Activated CD8-positive, alpha-beta memory T cell treated with anti-CD3 and anti-CD28 coated beads, Interleukin-2, amount 10 ng/mL, durations not matched to agents 7 days and 5 days (primary cell): ENCODE data around the gene FBRSL1. TPM values are rescaled to one million over a fixed set of nuclear protein-coding genes. Genes with fewer than 3 reads are reported as not detected.

Experiments
- ATAC-seq: fragments of 150-1000 bp; cut with Tn5 transposase; one replicate; pipeline ENCODE4 v1.10.0; 2021; ENCODE audit warnings: moderate library complexity
- CTCF ChIA-PET: fragments of 350-600 bp; sonication (Branson Sonifier 250); formaldehyde crosslinking; loops from one replicate; lab custom pipeline; 2021; ENCODE audit warnings: antibody characterized with exemption; lab: Charles Lee
- DNase-seq: peaks from one replicate; pipeline ENCODE4 v3.0.0-alpha.2; 2020
- H3K27ac Mint-ChIP-seq: one replicate; pipeline ENCODE4 v1.8.0; 2021; ENCODE audit warnings: mild to moderate bottlenecking, mixed read lengths
- H3K27me3 Mint-ChIP-seq: one replicate; pipeline ENCODE4 v1.8.0; 2021; ENCODE audit warnings: mixed read lengths
- H3K36me3 Mint-ChIP-seq: one replicate; pipeline ENCODE4 v1.8.0; 2021; ENCODE audit warnings: mild to moderate bottlenecking, mixed read lengths
- H3K4me1 Mint-ChIP-seq: one replicate; pipeline ENCODE4 v1.8.0; 2021; ENCODE audit warnings: mixed read lengths
- H3K4me3 Mint-ChIP-seq: one replicate; pipeline ENCODE4 v1.8.0; 2021; ENCODE audit warnings: mild to moderate bottlenecking, moderate library complexity, mixed read lengths
- H3K9me3 Mint-ChIP-seq: one replicate; pipeline ENCODE4 v1.8.0; 2022; ENCODE audit warnings: low read depth, mixed read lengths
- total RNA-seq, 2 experiments: library from RNA; stranded (reverse); gene quantifications; one replicate each; pipeline ENCODE4 v1.2.3, GENCODE V29; 2021

Gene FBRSL1
- total RNA-seq, 2 experiments from 2014 or later, result 48.1 to 48.6 TPM

GRCh38 chr12:132478845-132479244 lies 11.1 kb upstream of the FBRSL1 start:
- Mint-ChIP-seq H3K27ac (no peak overlapping the region), H3K4me3 (no peak overlapping the region), H3K27me3 (no peaks in the 10 kb centered on the region), H3K9me3 (no peaks in the 10 kb centered on the region), H3K4me1 (peaks cover 25% of the 10 kb centered on the region), H3K36me3 (no peaks in the 10 kb centered on the region)
- CTCF ChIA-PET, result interaction anchor here (1.7 kb wide), 1 partner anchor 9 kb away, joined by 5 read pairs; no protein-coding TSS in a partner anchor
- ATAC-seq, result no peak
- no peak for DNase-seq

GRCh38 chr12:132479291-132479690 lies 10.7 kb upstream of the FBRSL1 start:
- DNase-seq (no peak), ATAC-seq (no peak)
- H3K9me3 Mint-ChIP-seq, result no peaks in the 10 kb centered on the region
- H3K27me3 Mint-ChIP-seq, result no peaks in the 10 kb centered on the region
- CTCF ChIA-PET, result no interaction called here
- no peaks in the 10 kb centered on the region for H3K36me3 Mint-ChIP-seq
- no peak overlapping the region for H3K4me3 Mint-ChIP-seq
- peaks cover 25% of the 10 kb centered on the region for H3K4me1 Mint-ChIP-seq
- H3K27ac Mint-ChIP-seq, result no peak overlapping the region

DNA sequence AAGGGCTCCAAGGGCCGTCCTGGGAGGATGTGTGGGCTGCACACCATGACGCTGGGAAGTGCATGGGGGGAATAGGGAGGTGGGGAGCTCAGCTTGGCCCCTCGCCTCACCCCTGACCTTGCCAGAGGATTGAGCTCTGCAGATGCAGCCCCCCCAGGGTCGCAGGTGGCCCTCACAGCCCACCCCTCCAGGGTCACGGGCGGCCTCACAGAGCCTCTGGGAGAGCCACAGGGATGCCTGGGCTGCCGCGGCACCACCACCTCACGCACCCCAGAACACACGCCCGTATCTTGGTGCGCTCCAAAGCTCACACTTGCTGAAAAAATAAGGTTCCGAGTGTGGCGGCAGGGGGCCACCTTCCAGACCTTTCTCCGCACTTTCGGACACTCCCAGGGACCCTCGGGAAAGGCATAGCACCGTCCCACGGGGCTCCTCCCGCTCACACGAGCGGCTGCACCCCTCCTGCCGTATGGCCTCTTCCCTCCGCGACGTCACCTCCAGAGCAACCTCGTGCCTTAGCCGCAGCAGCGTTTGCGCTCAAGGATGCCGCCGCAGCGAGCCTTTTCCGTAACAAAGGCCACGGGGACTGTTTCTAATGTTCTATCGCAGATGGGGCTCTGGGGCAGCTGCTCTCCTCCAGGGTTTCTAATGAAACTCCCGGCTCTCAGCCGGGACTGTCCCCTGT lies 9.9 kb upstream of the FBRSL1 start:
- Mint-ChIP-seq H3K36me3 (no peaks in the 10 kb centered on the region), H3K4me3 (no peak overlapping the region), H3K27ac (no peak overlapping the region), H3K4me1 (peaks cover 25% of the 10 kb centered on the region), H3K27me3 (no peaks in the 10 kb centered on the region), H3K9me3 (no peaks in the 10 kb centered on the region)
- ATAC-seq, result no peak
- CTCF ChIA-PET, result no interaction called here
- DNase-seq, result no peak

DNA sequence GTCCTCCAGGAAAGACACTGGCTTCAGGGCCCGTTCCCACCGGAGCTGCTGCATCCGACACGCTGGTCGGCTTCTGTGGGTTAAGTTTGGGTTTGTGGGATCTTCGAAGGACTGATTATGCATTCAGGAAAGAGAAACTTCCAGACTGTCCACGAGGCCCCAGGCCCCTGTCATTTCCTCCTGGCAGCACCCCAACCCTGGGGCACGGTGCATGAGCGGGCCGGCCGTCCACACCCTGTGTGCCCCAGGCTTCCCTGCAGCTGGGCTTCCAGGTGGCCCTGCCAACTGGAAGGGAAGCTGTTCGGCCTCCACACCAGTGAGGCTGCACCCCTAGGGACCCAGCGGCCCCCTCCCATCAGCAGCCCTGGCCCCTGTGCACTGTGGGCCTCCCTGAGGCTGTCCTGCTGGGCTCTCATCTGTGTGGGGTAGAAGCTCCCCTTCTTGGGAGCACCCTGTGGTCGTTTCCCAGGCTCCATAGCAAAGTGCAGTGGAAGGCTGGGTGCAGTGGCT lies 9.3 kb upstream of the FBRSL1 start:
- no peak for ATAC-seq
- peaks cover 21% of the 10 kb centered on the region for H3K4me1 Mint-ChIP-seq
- H3K27ac Mint-ChIP-seq, result no peak overlapping the region
- H3K9me3 Mint-ChIP-seq, result no peaks in the 10 kb centered on the region
- no peaks in the 10 kb centered on the region for H3K36me3 Mint-ChIP-seq
- DNase-seq, result no peak
- no peaks in the 10 kb centered on the region for H3K27me3 Mint-ChIP-seq
- no peak overlapping the region for H3K4me3 Mint-ChIP-seq
- CTCF ChIA-PET, result no interaction called here

DNA sequence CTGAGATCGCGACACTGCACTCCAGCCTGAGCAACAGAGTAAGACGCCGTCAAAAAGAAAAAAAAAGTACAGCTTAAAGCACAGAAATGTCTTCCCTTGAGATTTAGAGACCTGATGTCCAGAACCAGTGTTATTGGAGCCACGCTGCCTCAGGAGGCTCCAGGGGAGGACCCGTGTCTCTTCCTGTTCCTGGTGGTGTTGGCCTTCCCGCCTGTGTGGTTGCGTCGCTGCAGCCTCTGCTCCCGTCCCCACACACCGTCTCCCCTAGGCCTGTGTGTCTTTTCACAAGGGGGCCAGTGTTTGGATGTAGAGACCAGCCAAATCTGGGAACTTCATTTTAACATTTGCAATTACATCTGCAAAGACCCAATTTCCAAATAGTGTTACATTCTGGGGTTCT lies 8.6 kb upstream of the FBRSL1 start:
- no peaks in the 10 kb centered on the region for H3K36me3 Mint-ChIP-seq
- no peak for DNase-seq
- H3K27ac Mint-ChIP-seq, result no peak overlapping the region
- no peak for ATAC-seq
- H3K9me3 Mint-ChIP-seq, result no peaks in the 10 kb centered on the region
- H3K4me3 Mint-ChIP-seq, result no peak overlapping the region
- CTCF ChIA-PET, result no interaction called here
- peaks cover 19% of the 10 kb centered on the region for H3K4me1 Mint-ChIP-seq
- H3K27me3 Mint-ChIP-seq, result no peaks in the 10 kb centered on the region

DNA sequence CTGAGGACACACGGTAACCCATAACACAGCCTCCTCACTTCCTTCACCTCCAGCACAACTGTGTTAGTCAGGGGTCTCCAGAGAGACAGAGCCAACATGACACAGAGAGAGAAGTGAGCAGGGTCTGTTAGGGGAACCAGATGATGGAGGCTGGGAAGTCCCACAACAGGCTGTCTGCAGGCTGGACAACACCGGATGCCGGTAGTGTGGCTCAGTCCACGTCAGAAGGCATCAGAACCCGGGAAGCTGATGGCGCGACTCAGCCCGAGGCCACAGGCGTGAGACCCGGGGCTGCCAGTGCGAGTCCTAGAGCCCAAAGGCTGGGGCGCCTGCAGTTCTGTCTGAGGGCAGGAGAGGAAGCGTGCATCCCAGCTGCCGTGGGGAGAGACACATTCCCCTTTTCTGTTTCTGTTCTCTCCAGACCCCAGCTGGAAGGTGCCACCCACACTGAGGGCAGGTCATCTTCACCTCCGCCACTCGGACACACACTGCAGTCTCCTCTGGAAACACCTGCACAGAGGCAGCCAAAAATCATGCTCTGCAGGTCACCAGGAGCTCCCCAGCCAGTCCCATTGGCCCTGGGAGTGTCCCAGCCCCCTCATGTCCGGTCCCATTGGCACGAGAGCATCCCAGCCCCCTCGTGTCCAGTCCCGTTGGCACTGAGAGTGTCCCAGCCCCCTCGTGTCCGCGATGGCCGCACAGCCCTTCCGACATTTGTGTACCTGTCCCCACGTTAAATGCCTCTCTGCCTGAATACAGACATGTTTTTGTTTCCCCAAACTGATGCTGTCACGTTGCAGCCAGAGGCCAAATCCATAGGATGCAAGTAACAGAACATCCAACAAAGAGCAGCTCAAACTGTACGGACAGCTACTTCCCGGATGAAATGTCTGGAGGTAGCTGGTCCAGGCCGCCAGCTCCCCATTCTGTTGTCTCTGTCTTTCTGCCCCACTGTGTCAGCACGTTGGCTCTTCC lies 7.9 kb upstream of the FBRSL1 start:
- no peak for ATAC-seq
- no peak overlapping the region for H3K27ac Mint-ChIP-seq
- CTCF ChIA-PET, result no interaction called here

GRCh38 chr12:132482771-132483170 lies 7.2 kb upstream of the FBRSL1 start:
- ATAC-seq (no peak), DNase-seq (no peak)
- Mint-ChIP-seq H3K36me3 (no peaks in the 10 kb centered on the region), H3K4me3 (no peak overlapping the region), H3K27me3 (no peaks in the 10 kb centered on the region), H3K4me1 (peaks cover 15% of the 10 kb centered on the region), H3K27ac (no peak overlapping the region), H3K9me3 (no peaks in the 10 kb centered on the region)
- CTCF ChIA-PET, result no interaction called here

More for the DNA sequence above, 7.9 kb upstream of the FBRSL1 start:
- Mint-ChIP-seq H3K4me3 (no peak overlapping the region), H3K27me3 (no peaks in the 10 kb centered on the region), H3K4me1 (peaks cover 15% of the 10 kb centered on the region), H3K9me3 (no peaks in the 10 kb centered on the region), H3K36me3 (no peaks in the 10 kb centered on the region)
- no peak for DNase-seq

- Mint-ChIP-seq H3K4me3 (no peak overlapping the region), H3K9me3 (no peaks in the 10 kb centered on the region), H3K36me3 (no peaks in the 10 kb centered on the region), H3K4me1 (peaks cover 16% of the 10 kb centered on the region), H3K27ac (no peak overlapping the region), H3K27me3 (no peaks in the 10 kb centered on the region)
- no peak for ATAC-seq
- CTCF ChIA-PET, result no interaction called here
- no peak for DNase-seq
Measured at GRCh38 chr12:132483208-132483607, 6.7 kb upstream of the FBRSL1 start.

DNA sequence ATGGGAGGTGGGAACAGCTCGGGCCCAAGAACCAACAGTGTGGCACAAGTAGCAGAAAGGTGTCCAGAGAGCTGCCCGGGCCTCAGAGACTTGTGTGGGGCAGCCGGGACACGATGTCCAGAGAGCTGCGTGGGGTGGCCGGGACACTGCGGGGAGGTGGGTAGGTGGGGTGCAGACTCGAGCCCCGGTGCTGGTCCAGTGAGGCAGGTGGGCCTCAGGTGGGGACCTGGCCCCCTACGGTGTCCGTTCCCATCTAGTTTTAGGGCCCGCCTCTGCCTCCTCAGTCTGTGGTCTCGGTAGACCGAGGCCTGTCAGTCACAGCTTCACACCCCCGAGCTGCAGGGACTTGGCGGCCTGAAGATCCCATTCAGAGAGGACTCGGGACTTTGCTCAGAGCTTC lies 6.3 kb upstream of the FBRSL1 start:
- Mint-ChIP-seq H3K27me3 (no peaks in the 10 kb centered on the region), H3K4me1 (peaks cover 20% of the 10 kb centered on the region), H3K9me3 (no peaks in the 10 kb centered on the region), H3K27ac (no peak overlapping the region), H3K4me3 (no peak overlapping the region), H3K36me3 (no peaks in the 10 kb centered on the region)
- CTCF ChIA-PET, result no interaction called here
- DNase-seq (no peak), ATAC-seq (no peak)

- H3K27ac Mint-ChIP-seq, result no peak overlapping the region
- no peaks in the 10 kb centered on the region for H3K36me3 Mint-ChIP-seq
- ATAC-seq (no peak), DNase-seq (no peak)
- no peaks in the 10 kb centered on the region for H3K9me3 Mint-ChIP-seq
- H3K4me3 Mint-ChIP-seq, result no peak overlapping the region
- peaks cover 23% of the 10 kb centered on the region for H3K4me1 Mint-ChIP-seq
- CTCF ChIA-PET, result no interaction called here
- H3K27me3 Mint-ChIP-seq, result no peaks in the 10 kb centered on the region
Measured at GRCh38 chr12:132484183-132484890, 5.6 kb upstream of the FBRSL1 start.

DNA sequence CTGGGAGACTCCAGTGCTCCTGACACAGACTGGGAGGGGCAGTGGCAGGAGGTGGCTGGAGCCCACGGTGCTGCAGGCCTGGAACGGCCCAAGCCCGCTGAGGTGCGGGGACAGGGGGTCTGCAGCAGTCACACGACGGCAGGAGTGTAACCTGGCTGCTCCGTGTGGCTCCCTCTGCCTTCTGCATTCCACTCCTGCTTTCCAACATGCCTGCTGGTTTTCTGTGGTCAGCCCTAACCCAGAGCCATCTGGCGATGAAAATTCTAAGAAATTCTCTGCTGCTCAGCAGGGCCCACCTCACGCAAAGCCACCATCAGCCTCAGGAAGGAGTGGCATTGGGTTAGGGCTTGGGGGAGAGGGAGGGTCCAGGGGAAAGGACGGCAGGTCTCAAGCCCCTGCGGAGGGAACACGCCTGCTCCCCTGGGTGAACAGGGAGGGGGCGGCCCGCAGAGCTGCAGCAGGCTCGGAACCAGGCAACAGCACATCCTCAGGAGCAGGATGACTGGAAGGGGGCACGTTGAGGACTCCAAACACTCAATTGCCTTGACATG lies 5.0 kb upstream of the FBRSL1 start:
- H3K36me3 Mint-ChIP-seq, result no peaks in the 10 kb centered on the region
- no peak overlapping the region for H3K27ac Mint-ChIP-seq
- peaks cover 23% of the 10 kb centered on the region for H3K4me1 Mint-ChIP-seq
- DNase-seq (no peak), ATAC-seq (no peak)
- H3K4me3 Mint-ChIP-seq, result no peak overlapping the region
- no peaks in the 10 kb centered on the region for H3K27me3 Mint-ChIP-seq
- no peaks in the 10 kb centered on the region for H3K9me3 Mint-ChIP-seq
- CTCF ChIA-PET, result no interaction called here

DNA sequence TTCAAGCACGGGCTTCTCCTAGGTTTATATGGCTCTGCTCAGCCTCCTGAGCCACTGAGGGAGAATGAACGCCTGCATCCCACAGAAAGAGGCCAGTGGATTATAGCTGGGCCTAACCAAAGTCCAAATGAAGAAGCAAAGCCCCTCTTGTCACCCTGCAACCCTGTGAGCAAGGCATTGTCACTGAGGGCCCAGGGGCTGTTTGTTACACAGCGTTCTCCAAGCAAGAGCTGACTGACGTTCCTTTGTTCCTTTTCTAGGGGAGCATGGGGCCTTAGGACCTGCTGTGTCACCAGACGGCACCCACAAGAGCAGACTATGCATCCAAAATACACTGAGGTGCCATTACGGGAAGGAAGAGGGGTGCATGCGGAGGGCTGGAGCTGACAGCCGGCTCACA lies 4.3 kb upstream of the FBRSL1 start:
- DNase-seq (no peak), ATAC-seq (no peak)
- peaks cover 23% of the 10 kb centered on the region for H3K4me1 Mint-ChIP-seq
- H3K4me3 Mint-ChIP-seq, result no peak overlapping the region
- H3K27ac Mint-ChIP-seq, result no peak overlapping the region
- CTCF ChIA-PET, result interaction anchor here (1.3 kb wide), 2 partner anchors 8 to 25 kb away, joined by 4 read pairs; no protein-coding TSS in a partner anchor
- H3K36me3 Mint-ChIP-seq, result no peaks in the 10 kb centered on the region
- H3K9me3 Mint-ChIP-seq, result no peaks in the 10 kb centered on the region
- H3K27me3 Mint-ChIP-seq, result no peaks in the 10 kb centered on the region

DNA sequence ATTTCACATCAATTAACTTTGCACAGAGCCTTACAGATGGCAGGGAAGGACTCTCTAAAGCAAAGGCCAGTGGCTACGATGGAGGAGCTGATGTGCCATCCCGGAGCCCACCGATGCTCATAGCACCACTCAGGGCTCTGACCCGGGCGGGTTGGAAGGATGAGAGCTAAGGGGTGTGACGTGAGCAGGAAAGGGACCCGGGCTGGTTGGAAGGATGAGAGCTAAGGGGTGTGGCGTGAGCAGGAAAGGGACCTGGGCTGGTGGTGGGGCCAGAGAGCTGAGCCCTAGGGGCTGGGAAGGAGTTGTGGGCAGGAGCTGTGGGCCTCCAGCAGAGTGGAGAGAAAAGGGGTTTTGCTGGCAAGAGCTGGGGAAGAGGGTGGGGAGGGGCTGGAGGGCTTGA lies 3.8 kb upstream of the FBRSL1 start:
- no peaks in the 10 kb centered on the region for H3K36me3 Mint-ChIP-seq
- no peak for ATAC-seq
- H3K9me3 Mint-ChIP-seq, result no peaks in the 10 kb centered on the region
- no peak overlapping the region for H3K27ac Mint-ChIP-seq
- peaks cover 26% of the 10 kb centered on the region for H3K4me1 Mint-ChIP-seq
- H3K27me3 Mint-ChIP-seq, result no peaks in the 10 kb centered on the region
- no peak for DNase-seq
- CTCF ChIA-PET, result interaction anchor here (1.3 kb wide), 2 partner anchors 8 to 26 kb away, joined by 4 read pairs; no protein-coding TSS in a partner anchor
- H3K4me3 Mint-ChIP-seq, result no peak overlapping the region
